Tracheal epithelial cell (primary cell): Measurements from ENCODE around the gene SRSF8. TPM values are rescaled to one million over a fixed set of nuclear protein-coding genes. Genes with fewer than 3 reads are reported as not detected.

Experiments used
- total RNA-seq: library from RNA; depleted of rRNA; stranded (reverse); fragments of >200 nt; gene quantifications from 2 replicates; pipeline ENCODE4 v1.2.1, GENCODE V29; 2014

Gene SRSF8
- total RNA-seq = 16.1 and 21.7 TPM in 2 replicates

GRCh38 chr11:95066716-95067038 lies at the start of gene SRSF8:
Gene SRSF8, plus strand, starts transcription at chr11:95066919. Its CDS starts 308 bp downstream, at chr11:95067227.

GRCh38 chr11:95024958-95025357 lies 41.8 kb upstream of the SRSF8 start, which contains the start of gene KDM4E:
Gene KDM4E, plus strand, starts transcription at chr11:95025258. Its CDS starts 300 bp downstream, at chr11:95025558.

GRCh38 chr11:95049122-95049521 lies 17.6 kb upstream of the SRSF8 start, which contains the start of gene KDM4F:
Gene KDM4F, plus strand, starts transcription at chr11:95049422.

GRCh38 chr11:95089620-95090542 lies 23.2 kb downstream of the SRSF8 start, which contains the start of gene ENDOD1:
Gene ENDOD1, plus strand, starts transcription at chr11:95089846. Its CDS starts 82 bp downstream, at chr11:95089928.

Other genes starting within 250 kb of the SRSF8 start
- gene CWC15, start 93.4 kb upstream of the SRSF8 start, total RNA-seq = 33.0 and 36.4 TPM in 2 replicates
- gene KDM4D, start 93.2 kb upstream of the SRSF8 start, total RNA-seq = 0.24 and 1.1 TPM in 2 replicates
- not detected in 2 replicates for gene KDM4E, start 41.7 kb upstream of the SRSF8 start, total RNA-seq
- not detected in 2 replicates for gene KDM4F, start 17.5 kb upstream of the SRSF8 start, total RNA-seq
- 99.7 and 102 TPM in 2 replicates for gene ENDOD1, start 22.9 kb downstream of the SRSF8 start, total RNA-seq
- 7.7 and 37.1 TPM in 2 replicates for gene SESN3, start 164.3 kb downstream of the SRSF8 start, total RNA-seq